Keratinocyte (primary cell): ENCODE data around the gene TBCD. TPM values are rescaled to one million over a fixed set of nuclear protein-coding genes. Genes with fewer than 3 reads are reported as not detected.

Experiments
- DNase-seq: peaks from one replicate; pipeline ENCODE4 v3.0.0-alpha.2; 2011; ENCODE audit warnings: low read depth, missing footprints, low spot score
- FAIRE-seq: peaks from 2 replicates; lab custom pipeline; 2011; peaks lifted over from hg19 to GRCh38; lab: Jason Lieb, UNC
- H2AFZ ChIP-seq: 2 replicates; pipeline ENCODE4 v1.6.0; 2012; ENCODE audit warnings: low read length, control low read depth, inconsistent platforms; ENCODE audit not compliant: control insufficient read depth
- H3K27ac ChIP-seq: 2 replicates; pipeline ENCODE4 v1.5.1; 2011; ENCODE audit warnings: low read length; ENCODE audit not compliant: control insufficient read depth, insufficient read depth
- H3K27me3 ChIP-seq: 3 replicates; pipeline ENCODE4 v1.6.0; 2011; ENCODE audit warnings: low read length; ENCODE audit not compliant: control insufficient read depth, insufficient read depth; ENCODE audit errors: extremely low read depth
- H3K36me3 ChIP-seq, 2 experiments: 2 replicates in 1 of 2; 3 replicates in 1 of 2; pipeline ENCODE4 v1.5.1; 2011; ENCODE audit warnings: low read length in 2 of 2, mild to moderate bottlenecking in 1 of 2; ENCODE audit not compliant: control insufficient read depth in 2 of 2, insufficient read depth in 2 of 2; ENCODE audit errors: extremely low read depth in 1 of 2
- H3K4me1 ChIP-seq: 3 replicates; pipeline ENCODE4 v1.5.1; 2011; ENCODE audit warnings: low read length; ENCODE audit not compliant: control insufficient read depth, insufficient read depth; ENCODE audit errors: extremely low read depth
- H3K4me2 ChIP-seq: 3 replicates; pipeline ENCODE4 v1.6.0; 2011; ENCODE audit warnings: low read depth, low read length; ENCODE audit not compliant: control insufficient read depth, insufficient read depth; ENCODE audit errors: extremely low read depth
- H3K4me3 ChIP-seq, 3 experiments: fragments of 200-600 bp in 1 of 3; sonication (generic) in 1 of 3; 2 replicates in 2 of 3; 3 replicates in 1 of 3; pipeline ENCODE4 v1.5.1; 2011 to 2016; ENCODE audit warnings: low read length in 3 of 3, mild to moderate bottlenecking in 3 of 3, control low read depth in 2 of 3, inconsistent platforms in 1 of 3, low read depth in 1 of 3, mixed read lengths in 1 of 3, mixed run types in 1 of 3, moderate library complexity in 1 of 3; ENCODE audit not compliant: control insufficient read depth in 2 of 3, insufficient read depth in 2 of 3; ENCODE audit errors: extremely low read depth in 1 of 3
- H3K79me2 ChIP-seq: 2 replicates; pipeline ENCODE4 v1.6.0; 2012; ENCODE audit warnings: low read length; ENCODE audit not compliant: control insufficient read depth, insufficient read depth
- H3K9ac ChIP-seq: 3 replicates; pipeline ENCODE4 v1.6.0; 2011; ENCODE audit warnings: low read length; ENCODE audit not compliant: control insufficient read depth, insufficient read depth; ENCODE audit errors: extremely low read depth
- H3K9me1 ChIP-seq: 3 replicates; pipeline ENCODE4 v1.6.0; 2011; ENCODE audit warnings: low read length; ENCODE audit not compliant: control insufficient read depth, insufficient read depth; ENCODE audit errors: extremely low read depth
- H3K9me3 ChIP-seq: 2 replicates; pipeline ENCODE4 v1.5.1; 2012; ENCODE audit warnings: low read depth, low read length; ENCODE audit not compliant: control insufficient read depth
- H4K20me1 ChIP-seq: 3 replicates; pipeline ENCODE4 v1.6.0; 2011; ENCODE audit warnings: low read length; ENCODE audit not compliant: control insufficient read depth, insufficient read depth; ENCODE audit errors: extremely low read depth
- CTCF ChIP-seq, 3 experiments: IDR thresholded peaks in 1 of 3; conservative IDR thresholded peaks in 1 of 3; optimal IDR thresholded peaks in 1 of 3; 2 replicates in 2 of 3; 3 replicates in 1 of 3; pipeline versions ENCODE3 to v1.5.1; 2011; ENCODE audit warnings: low read length in 3 of 3, mild to moderate bottlenecking in 3 of 3, moderate library complexity in 2 of 3, control low read depth in 1 of 3, inconsistent platforms in 1 of 3; ENCODE audit not compliant: insufficient read depth in 2 of 3; ENCODE audit errors: extremely low read depth in 1 of 3
- EZH2 ChIP-seq: IDR thresholded peaks from one replicate; pipeline ENCODE4 v1.6.1; 2012; ENCODE audit warnings: inconsistent platforms, mild to moderate bottlenecking, low read length, moderate library complexity
- dilution Hi-C: fragments of 300-500 bp; cut with MboI; formaldehyde crosslinking; loops from one replicate; pipeline ENCODE4 v1.7.0; 2020; ENCODE audit warnings: low sequenced_read_pairs; ENCODE audit not compliant: extremely low pct_ligation_motif_present
- polyA plus RNA-seq, 5 experiments: library from polyadenylated mRNA; depleted of rRNA in 3 of 5; stranded (reverse) in 3 of 5; stranded (forward) in 1 of 5; unstranded in 1 of 5; fragments of >200 nt; gene quantifications; 1 replicate in 1 of 5; 2 replicates in 3 of 5; 3 replicates in 1 of 5; pipeline versions ENCODE4 v1.2.1 to v1.2.3, GENCODE V29; 2011 to 2012; ENCODE audit warnings: missing spikeins in 2 of 5, low read depth in 1 of 5, low replicate concordance in 1 of 5

TBCD gene
- polyA plus RNA-seq, 1 donor (not counting 4 experiments of a cell fraction or from before 2014, with no cell fraction given) = 36.2 TPM

GRCh38 chr17:82729479-82730260, 22.2 kb upstream of the TBCD start:
- no peak for FAIRE-seq
- H3K9ac ChIP-seq = no peak overlapping the region
- TF ChIP-seq EZH2 = no peak
- no peak for TF ChIP-seq CTCF (optimal IDR thresholded peaks at IDR 0.05 in 1 of 3, IDR thresholded peaks at IDR 0.05 in 1 of 3, conservative IDR thresholded peaks at IDR 0.05 in 1 of 3; ENCODE audit: extremely low read depth in 1 of 3, insufficient read depth in 2 of 3, low read length in 3 of 3)
- H3K79me2 ChIP-seq = no peaks in the 10 kb centered on the region
- H3K4me3 ChIP-seq = no peak overlapping the region
- no peak overlapping the region for H3K27ac ChIP-seq
- H2AFZ ChIP-seq = no peak overlapping the region
- dilution Hi-C loops = no loop called here
- peaks cover 2 to 11% of the 10 kb centered on the region in 2 experiments for H3K36me3 ChIP-seq
- H3K9me3 ChIP-seq = peaks cover 2% of the 10 kb centered on the region
- H3K4me1 ChIP-seq = no peaks in the 10 kb centered on the region
- H3K9me1 ChIP-seq = no peaks in the 10 kb centered on the region
- H3K4me2 ChIP-seq = no peak overlapping the region
- no peak for DNase-seq
- H4K20me1 ChIP-seq = no peaks in the 10 kb centered on the region
- H3K27me3 ChIP-seq = no peaks in the 10 kb centered on the region

- FAIRE-seq = no peak
- Histone ChIP-seq H3K36me3 (peaks cover 0 to 5% of the 10 kb centered on the region in 2 experiments), H3K4me1 (peaks cover 2% of the 10 kb centered on the region), H3K79me2 (no peaks in the 10 kb centered on the region), H3K9me3 (peaks cover 2% of the 10 kb centered on the region), H3K4me2 (no peak overlapping the region), H2AFZ (no peak overlapping the region), H3K9me1 (no peaks in the 10 kb centered on the region), H4K20me1 (no peaks in the 10 kb centered on the region), H3K27me3 (no peaks in the 10 kb centered on the region), H3K4me3 (no peak overlapping the region), H3K9ac (no peak overlapping the region), H3K27ac (no peak overlapping the region)
- TF ChIP-seq CTCF (optimal IDR thresholded peaks at IDR 0.05 in 1 of 3, IDR thresholded peaks at IDR 0.05 in 1 of 3, conservative IDR thresholded peaks at IDR 0.05 in 1 of 3; ENCODE audit: extremely low read depth in 1 of 3, insufficient read depth in 2 of 3, low read length in 3 of 3) = no peak
- TF ChIP-seq EZH2 = no peak
- dilution Hi-C loops = no loop called here
- DNase-seq = no peak
These were observed 19.6 kb upstream of the TBCD start for GRCh38 chr17:82732118-82732743.
